ENCODE data around the gene ZNF680.

GRCh38 chr7:64612452-64612851, 49.6 kb upstream of the ZNF680 start:
- TF ChIP-seq CTCF (IDR thresholded peaks at IDR 0.05) (no peak), POLR2A (IDR thresholded peaks at IDR 0.05) (no peak)
